Measurements from ENCODE around the gene DESI1. TPM values are rescaled to one million over a fixed set of nuclear protein-coding genes. Genes with fewer than 3 reads are reported as not detected.
A peak's percentile ranks its signal among the peaks of the same experiment; 100 is the strongest.
"Not testable (repeated sequence)": the region's sequence is repeated elsewhere in the genome, so short reads cannot be mapped to it uniquely, and the experiment has no call there.

Gene DESI1
- total RNA-seq, 1 experiment from 2014 or later = 64.5 TPM

DNA sequence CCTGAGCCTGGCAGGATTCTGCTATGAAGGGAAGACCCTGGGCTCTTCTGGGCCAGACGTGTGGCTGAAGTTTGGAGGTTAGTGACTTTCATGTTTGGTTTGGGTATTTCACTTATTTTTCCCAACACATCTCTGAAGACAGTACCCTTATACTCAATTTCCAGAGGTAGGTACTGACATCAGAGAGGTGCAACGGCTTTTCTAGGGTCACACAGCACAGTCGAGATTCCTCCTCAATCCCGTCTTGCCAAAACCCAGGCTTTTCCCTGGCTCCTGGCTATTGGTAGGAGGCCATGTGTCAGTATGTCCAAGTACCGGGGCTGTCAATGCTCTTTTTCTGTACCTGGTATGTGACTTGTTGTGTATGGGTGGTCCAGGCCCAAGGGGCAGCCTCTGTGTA lies 25.1 kb downstream of the DESI1 start:
- DNase-seq = no peak
- peak overlapping the region; percentile 82 for H3K27ac Mint-ChIP-seq (ENCODE audit: unreplicated experiment)
- peaks cover 51% of the 10 kb centered on the region for H3K36me3 Mint-ChIP-seq (ENCODE audit: insufficient read depth, unreplicated experiment)
- no peaks in the 10 kb centered on the region for H3K4me1 Mint-ChIP-seq (ENCODE audit: low read depth, unreplicated experiment)
- TF ChIP-seq, protein P1, sequence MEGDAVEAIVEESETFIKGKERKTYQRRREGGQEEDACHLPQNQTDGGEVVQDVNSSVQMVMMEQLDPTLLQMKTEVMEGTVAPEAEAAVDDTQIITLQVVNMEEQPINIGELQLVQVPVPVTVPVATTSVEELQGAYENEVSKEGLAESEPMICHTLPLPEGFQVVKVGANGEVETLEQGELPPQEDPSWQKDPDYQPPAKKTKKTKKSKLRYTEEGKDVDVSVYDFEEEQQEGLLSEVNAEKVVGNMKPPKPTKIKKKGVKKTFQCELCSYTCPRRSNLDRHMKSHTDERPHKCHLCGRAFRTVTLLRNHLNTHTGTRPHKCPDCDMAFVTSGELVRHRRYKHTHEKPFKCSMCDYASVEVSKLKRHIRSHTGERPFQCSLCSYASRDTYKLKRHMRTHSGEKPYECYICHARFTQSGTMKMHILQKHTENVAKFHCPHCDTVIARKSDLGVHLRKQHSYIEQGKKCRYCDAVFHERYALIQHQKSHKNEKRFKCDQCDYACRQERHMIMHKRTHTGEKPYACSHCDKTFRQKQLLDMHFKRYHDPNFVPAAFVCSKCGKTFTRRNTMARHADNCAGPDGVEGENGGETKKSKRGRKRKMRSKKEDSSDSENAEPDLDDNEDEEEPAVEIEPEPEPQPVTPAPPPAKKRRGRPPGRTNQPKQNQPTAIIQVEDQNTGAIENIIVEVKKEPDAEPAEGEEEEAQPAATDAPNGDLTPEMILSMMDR (IDR thresholded peaks at IDR 0.05; ENCODE audit: unreplicated experiment) = no peak
- intact Hi-C loops (cut with micrococcal nuclease; ENCODE audit: unreplicated experiment) = loop anchor here (5.0 kb wide), 1 partner anchor 43 kb away; no protein-coding TSS in a partner anchor
- BruUV-seq (replicated peaks) = no TSS peak
- H3K9me3 Mint-ChIP-seq (ENCODE audit: low read depth, unreplicated experiment) = no peaks in the 10 kb centered on the region
- CTCF ChIA-PET = interaction anchor here (2.3 to 3.0 kb wide), 2 partner anchors 18 to 42 kb away, joined by 8 to 16 read pairs; no protein-coding TSS in a partner anchor
- no peaks in the 10 kb centered on the region for H3K27me3 Mint-ChIP-seq (ENCODE audit: unreplicated experiment)
- H3K4me3 Mint-ChIP-seq (ENCODE audit: low read depth, unreplicated experiment) = no peak overlapping the region

DNA sequence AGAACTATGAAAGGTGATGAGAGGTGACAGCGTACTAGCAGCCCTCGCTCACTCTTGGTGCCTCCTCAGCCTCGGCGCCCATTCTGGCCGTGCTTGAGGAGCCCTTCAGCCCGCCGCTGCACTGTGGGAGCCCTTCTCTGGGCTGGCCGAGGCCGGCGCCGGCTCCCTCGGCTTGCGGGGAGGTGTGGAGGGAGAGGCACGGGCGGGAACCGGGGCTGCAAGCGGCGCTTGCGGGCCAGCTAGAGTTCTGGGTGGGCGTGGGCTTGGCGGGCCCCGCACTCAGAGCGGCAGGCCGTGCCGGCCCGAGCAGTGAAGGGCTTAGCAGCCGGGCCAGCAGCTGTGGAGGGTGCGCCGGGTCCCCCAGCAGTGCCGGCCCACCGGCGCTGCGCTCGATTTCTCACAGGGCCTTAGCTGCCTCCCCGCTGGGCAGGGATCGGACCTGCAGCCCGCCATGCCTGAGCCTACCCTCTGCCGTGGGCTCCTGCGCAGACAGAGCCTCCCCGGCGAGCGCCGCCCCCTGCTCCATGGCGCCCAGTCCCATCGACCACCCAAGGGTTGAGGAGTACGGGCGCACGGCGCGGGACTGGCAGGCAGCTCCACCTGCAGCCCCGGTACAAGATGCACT lies 27.4 kb downstream of the DESI1 start:
- H3K4me1 Mint-ChIP-seq (ENCODE audit: low read depth, unreplicated experiment); H3K4me3 Mint-ChIP-seq (ENCODE audit: low read depth, unreplicated experiment); H3K9me3 Mint-ChIP-seq (ENCODE audit: low read depth, unreplicated experiment); H3K27ac Mint-ChIP-seq (ENCODE audit: unreplicated experiment); H3K27me3 Mint-ChIP-seq (ENCODE audit: unreplicated experiment); intact Hi-C loops (cut with micrococcal nuclease; ENCODE audit: unreplicated experiment); CTCF ChIA-PET; BruUV-seq (replicated peaks); DNase-seq: not testable (repeated sequence)
- peaks cover 59% of the 10 kb centered on the region for H3K36me3 Mint-ChIP-seq (ENCODE audit: insufficient read depth, unreplicated experiment)

GRCh38 chr22:41589391-41590241 lies 31.2 kb downstream of the DESI1 start, which contains the start of gene PMM1:
PMM1 (minus strand) TSS chr22:41589840; CDS start chr22:41589805, 35 bp downstream.
- Mint-ChIP-seq H3K27ac (ENCODE audit: unreplicated experiment) (peak within 1 kb of the TSS; percentile 84), H3K9me3 (ENCODE audit: low read depth, unreplicated experiment) (no peaks in the 10 kb centered on the region), H3K4me3 (ENCODE audit: low read depth, unreplicated experiment) (peak within 1 kb of the TSS; percentile 89), H3K27me3 (ENCODE audit: unreplicated experiment) (no peaks in the 10 kb centered on the region), H3K4me1 (ENCODE audit: low read depth, unreplicated experiment) (peaks cover 5% of the 10 kb centered on the region), H3K36me3 (ENCODE audit: insufficient read depth, unreplicated experiment) (peaks cover 43% of the 10 kb centered on the region)
- TF ChIP-seq, protein P1 (IDR thresholded peaks at IDR 0.05; ENCODE audit: unreplicated experiment) = no peak
- intact Hi-C loops (cut with micrococcal nuclease; ENCODE audit: unreplicated experiment) = no loop called here
- DNase-seq = peak; percentile 100
- CTCF ChIA-PET = interaction anchor here (0.5 to 1.3 kb wide), 15 partner anchors 13 to 841 kb away, joined by 3 to 11 read pairs (median 5); partner anchors contain the start of genes POLR3H, TEF and XRCC6
- no TSS peak for BruUV-seq (replicated peaks)

DNA sequence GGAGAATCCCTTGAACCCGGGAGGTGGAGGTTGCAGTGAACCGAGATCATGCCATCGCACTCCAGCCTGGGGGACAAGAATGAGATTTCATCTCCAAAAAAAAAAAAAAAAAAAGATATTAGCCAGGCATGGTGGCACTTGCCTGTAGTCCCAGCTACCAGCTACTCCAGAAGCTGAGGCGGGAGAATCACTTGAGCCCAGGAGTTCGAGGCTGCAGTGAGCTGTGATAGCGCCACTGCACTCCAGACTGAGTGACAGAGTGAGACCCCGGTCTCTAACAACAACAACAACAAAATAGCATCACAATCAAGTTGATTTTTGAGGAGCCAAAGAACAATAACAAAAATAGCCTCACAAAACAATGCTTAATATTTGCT lies 33.5 kb downstream of the DESI1 start:
- peaks cover 9% of the 10 kb centered on the region for H3K4me1 Mint-ChIP-seq (ENCODE audit: low read depth, unreplicated experiment)
- H3K4me3 Mint-ChIP-seq (ENCODE audit: low read depth, unreplicated experiment) = peak overlapping the region; percentile 89
- no TSS peak for BruUV-seq (replicated peaks)
- peaks cover 10% of the 10 kb centered on the region for H3K27me3 Mint-ChIP-seq (ENCODE audit: unreplicated experiment)
- peaks cover 40% of the 10 kb centered on the region for H3K36me3 Mint-ChIP-seq (ENCODE audit: insufficient read depth, unreplicated experiment)
- H3K27ac Mint-ChIP-seq (ENCODE audit: unreplicated experiment) = peak overlapping the region; percentile 48
- no peak for DNase-seq
- no peaks in the 10 kb centered on the region for H3K9me3 Mint-ChIP-seq (ENCODE audit: low read depth, unreplicated experiment)
- CTCF ChIA-PET = interaction anchor here (0.7 to 1.7 kb wide), 2 partner anchors 12 to 31 kb away, joined by 4 read pairs; no protein-coding TSS in a partner anchor
- TF ChIP-seq, protein P1 (IDR thresholded peaks at IDR 0.05; ENCODE audit: unreplicated experiment) = no peak
- intact Hi-C loops (cut with micrococcal nuclease; ENCODE audit: unreplicated experiment) = no loop called here

Data from Calu3 (cell line).